KMS-11 (cell line): ENCODE data around the gene SLC24A3.

ENCODE experiments used
- H2AFZ ChIP-seq: fragments of 200-600 bp; sonication (generic); 2 replicates; pipeline ENCODE4 v1.6.1; 2016; ENCODE audit warnings: antibody characterized with exemption, mixed run types, low read depth
- H3K27ac ChIP-seq: fragments of 200-600 bp; sonication (generic); 2 replicates; pipeline ENCODE4 v1.6.1; 2016; ENCODE audit warnings: mild to moderate bottlenecking, mixed run types
- H3K27me3 ChIP-seq: fragments of 200-600 bp; sonication (generic); 2 replicates; pipeline ENCODE4 v1.6.1; 2017; ENCODE audit warnings: mild to moderate bottlenecking, low read depth, mixed run types, moderate library complexity; ENCODE audit not compliant: insufficient read depth
- H3K36me3 ChIP-seq: fragments of 200-600 bp; sonication (generic); 2 replicates; pipeline ENCODE4 v1.6.1; 2017; ENCODE audit warnings: mild to moderate bottlenecking, mixed run types; ENCODE audit not compliant: insufficient read depth
- H3K4me1 ChIP-seq: fragments of 200-600 bp; sonication (generic); 2 replicates; pipeline ENCODE4 v1.6.1; 2016; ENCODE audit warnings: mild to moderate bottlenecking, low read depth, mixed run types; ENCODE audit not compliant: poor library complexity, severe bottlenecking
- H3K4me2 ChIP-seq: fragments of 200-600 bp; sonication (generic); 2 replicates; pipeline ENCODE4 v1.7.0; 2016; ENCODE audit warnings: mild to moderate bottlenecking, mixed run types
- H3K4me3 ChIP-seq: fragments of 200-600 bp; sonication (generic); IDR thresholded peaks from 2 replicates; pipeline ENCODE4 v1.6.1; 2017; ENCODE audit warnings: low read depth, low read length, mixed read lengths; ENCODE audit not compliant: insufficient read depth
- H3K79me2 ChIP-seq: fragments of 200-600 bp; sonication (generic); 2 replicates; pipeline ENCODE4 v1.6.1; 2016; ENCODE audit warnings: low read depth, mixed run types; ENCODE audit not compliant: insufficient read depth
- H3K9ac ChIP-seq: fragments of 200-600 bp; sonication (generic); 2 replicates; pipeline ENCODE4 v1.6.1; 2016; ENCODE audit warnings: mild to moderate bottlenecking, mixed run types
- H4K20me1 ChIP-seq: fragments of 200-600 bp; sonication (generic); 2 replicates; pipeline ENCODE4 v1.6.1; 2016; ENCODE audit warnings: mild to moderate bottlenecking, mixed run types; ENCODE audit not compliant: insufficient read depth
- TF ChIP-seq, protein P1 (sequence below): fragments of 200-600 bp; sonication (generic); conservative IDR thresholded peaks from 2 replicates; pipeline ENCODE4 v1.6.1; 2017; ENCODE audit warnings: low read depth, mild to moderate bottlenecking, antibody characterized with exemption, low read length, moderate library complexity, mixed read lengths

Gene SLC24A3

DNA sequence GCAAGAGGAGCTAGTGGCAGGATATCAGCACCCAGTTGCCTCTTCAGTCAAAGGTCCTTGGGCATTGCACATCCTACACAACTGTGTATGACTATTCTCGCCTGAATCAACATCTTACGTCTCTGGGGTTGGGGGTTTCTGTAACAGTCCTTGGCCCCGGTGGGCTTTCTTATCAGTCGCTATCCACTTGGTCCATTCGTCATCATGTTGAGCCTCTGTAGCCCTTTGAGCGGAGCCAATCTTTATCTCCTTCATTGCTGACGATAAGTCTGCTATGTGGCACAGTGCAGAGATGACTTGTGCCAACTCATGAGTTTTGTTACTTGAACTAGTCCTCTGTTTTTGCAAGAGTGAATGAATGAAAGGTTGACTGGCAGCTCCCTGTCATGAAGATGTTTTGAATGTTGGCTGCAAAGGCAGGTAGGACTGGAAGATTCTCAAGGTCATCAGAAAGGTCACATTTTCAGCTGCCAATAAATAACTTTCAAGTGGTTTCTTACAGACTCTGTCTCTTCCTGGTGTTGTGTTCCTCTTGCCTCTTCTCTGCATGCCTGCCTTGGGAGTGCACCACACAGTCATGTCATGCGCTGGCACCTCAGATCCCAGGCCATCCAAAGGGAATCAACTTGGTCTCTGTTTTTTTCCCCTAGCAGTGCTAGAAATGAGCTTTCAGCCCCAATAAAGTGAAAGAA is 238.9 kb downstream of the SLC24A3 start:
- no peaks in the 10 kb centered on the region for H3K79me2 ChIP-seq
- H3K4me3 ChIP-seq, result no peak overlapping the region
- no peak overlapping the region for H3K4me2 ChIP-seq
- no peaks in the 10 kb centered on the region for H3K4me1 ChIP-seq
- no peak overlapping the region for H3K27ac ChIP-seq
- H3K27me3 ChIP-seq, result no peaks in the 10 kb centered on the region
- H4K20me1 ChIP-seq, result no peaks in the 10 kb centered on the region
- H3K36me3 ChIP-seq, result no peaks in the 10 kb centered on the region
- no peak overlapping the region for H3K9ac ChIP-seq
- TF ChIP-seq, protein P1, sequence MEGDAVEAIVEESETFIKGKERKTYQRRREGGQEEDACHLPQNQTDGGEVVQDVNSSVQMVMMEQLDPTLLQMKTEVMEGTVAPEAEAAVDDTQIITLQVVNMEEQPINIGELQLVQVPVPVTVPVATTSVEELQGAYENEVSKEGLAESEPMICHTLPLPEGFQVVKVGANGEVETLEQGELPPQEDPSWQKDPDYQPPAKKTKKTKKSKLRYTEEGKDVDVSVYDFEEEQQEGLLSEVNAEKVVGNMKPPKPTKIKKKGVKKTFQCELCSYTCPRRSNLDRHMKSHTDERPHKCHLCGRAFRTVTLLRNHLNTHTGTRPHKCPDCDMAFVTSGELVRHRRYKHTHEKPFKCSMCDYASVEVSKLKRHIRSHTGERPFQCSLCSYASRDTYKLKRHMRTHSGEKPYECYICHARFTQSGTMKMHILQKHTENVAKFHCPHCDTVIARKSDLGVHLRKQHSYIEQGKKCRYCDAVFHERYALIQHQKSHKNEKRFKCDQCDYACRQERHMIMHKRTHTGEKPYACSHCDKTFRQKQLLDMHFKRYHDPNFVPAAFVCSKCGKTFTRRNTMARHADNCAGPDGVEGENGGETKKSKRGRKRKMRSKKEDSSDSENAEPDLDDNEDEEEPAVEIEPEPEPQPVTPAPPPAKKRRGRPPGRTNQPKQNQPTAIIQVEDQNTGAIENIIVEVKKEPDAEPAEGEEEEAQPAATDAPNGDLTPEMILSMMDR, result no peak
- H2AFZ ChIP-seq, result no peak overlapping the region

DNA sequence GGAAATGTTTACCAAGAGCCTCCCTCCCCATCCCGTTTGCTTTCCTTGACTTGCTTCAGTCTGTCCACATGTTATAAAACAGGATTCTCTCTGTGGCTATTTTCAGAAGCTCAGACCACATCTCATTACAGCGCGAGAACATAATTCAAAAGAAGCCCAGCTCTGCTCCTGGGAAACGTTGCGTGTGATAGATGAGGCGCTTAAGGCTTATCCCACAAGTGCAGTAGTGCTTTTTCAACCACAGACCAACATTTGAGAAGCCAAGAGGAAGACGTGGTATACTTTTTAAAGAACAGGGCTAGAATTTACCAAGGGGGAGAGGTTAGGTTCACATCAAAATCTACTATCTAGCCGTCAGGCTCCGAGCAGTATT is 239.5 kb downstream of the SLC24A3 start:
- Histone ChIP-seq H3K4me2 (no peak overlapping the region), H4K20me1 (no peaks in the 10 kb centered on the region), H3K79me2 (no peaks in the 10 kb centered on the region), H3K4me1 (no peaks in the 10 kb centered on the region), H3K4me3 (no peak overlapping the region), H3K36me3 (no peaks in the 10 kb centered on the region), H2AFZ (no peak overlapping the region), H3K27ac (no peak overlapping the region), H3K27me3 (no peaks in the 10 kb centered on the region), H3K9ac (no peak overlapping the region)
- TF ChIP-seq, protein P1, result no peak

DNA sequence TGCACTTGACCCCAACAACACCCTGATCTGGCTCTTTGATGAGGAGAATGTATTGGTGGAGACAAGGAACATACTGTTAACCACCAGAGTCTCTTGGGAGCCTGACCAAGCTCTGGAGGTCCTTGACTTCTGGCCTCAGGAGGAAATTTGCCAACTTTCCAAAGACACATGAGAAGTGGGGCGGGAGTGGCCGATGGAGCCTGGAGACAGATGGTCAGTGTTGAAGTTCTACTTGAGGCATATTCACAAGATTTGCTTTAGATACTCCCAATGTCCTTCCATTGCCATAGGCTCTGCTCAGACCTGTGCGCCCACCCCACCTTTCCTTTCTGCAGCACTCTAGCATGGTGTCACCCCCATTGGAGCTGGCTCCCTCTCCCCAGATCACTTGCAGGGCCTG is 241.0 kb downstream of the SLC24A3 start:
- Histone ChIP-seq H3K4me2 (no peak overlapping the region), H3K36me3 (no peaks in the 10 kb centered on the region), H3K4me3 (no peak overlapping the region), H2AFZ (no peak overlapping the region), H4K20me1 (no peaks in the 10 kb centered on the region), H3K9ac (no peak overlapping the region), H3K79me2 (no peaks in the 10 kb centered on the region), H3K27ac (no peak overlapping the region), H3K27me3 (no peaks in the 10 kb centered on the region), H3K4me1 (no peaks in the 10 kb centered on the region)
- TF ChIP-seq, protein P1, result no peak

DNA sequence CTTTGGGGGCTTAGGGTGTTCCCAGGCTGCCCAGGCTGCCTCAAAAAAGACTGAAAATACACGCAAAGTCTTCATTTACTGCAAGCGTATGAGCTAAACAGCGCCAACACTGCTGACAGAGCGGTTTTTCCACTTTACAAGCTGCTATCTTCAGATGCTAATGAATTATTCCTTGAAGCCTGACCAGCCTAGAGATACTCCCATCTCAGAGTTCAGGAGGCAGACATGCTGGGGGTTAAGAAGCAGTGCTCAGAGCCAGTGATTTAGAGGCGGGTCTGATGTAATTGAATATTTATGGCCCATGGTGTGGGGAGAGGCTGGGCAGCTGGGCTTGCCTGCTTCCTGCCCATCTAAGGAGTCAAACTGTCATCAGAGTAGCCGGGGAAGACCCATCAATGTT is 241.4 kb downstream of the SLC24A3 start:
- TF ChIP-seq, protein P1, result no peak
- H4K20me1 ChIP-seq, result no peaks in the 10 kb centered on the region
- H3K36me3 ChIP-seq, result no peaks in the 10 kb centered on the region
- H3K27me3 ChIP-seq, result no peaks in the 10 kb centered on the region
- H3K4me3 ChIP-seq, result no peak overlapping the region
- H3K27ac ChIP-seq, result no peak overlapping the region
- H3K4me2 ChIP-seq, result no peak overlapping the region
- no peaks in the 10 kb centered on the region for H3K79me2 ChIP-seq
- no peaks in the 10 kb centered on the region for H3K4me1 ChIP-seq
- no peak overlapping the region for H2AFZ ChIP-seq
- H3K9ac ChIP-seq, result no peak overlapping the region
